HepG2 (cell line): ENCODE data around the gene ANKRD44. TPM values are rescaled to one million over a fixed set of nuclear protein-coding genes. Genes with fewer than 3 reads are reported as not detected.

Experiments used
- KDM6A ChIP-seq: IDR thresholded peaks from 2 replicates; pipeline ENCODE4 v1.6.1; 2016; ENCODE audit warnings: low read depth
- MAZ ChIP-seq, 2 experiments: sonication (generic) in 1 of 2; formaldehyde crosslinking in 1 of 2; IDR thresholded peaks; 2 replicates each; pipeline versions ENCODE4 v1.5.0 to v1.6.1; 2012 to 2020; ENCODE audit warnings: low read depth in 2 of 2, mild to moderate bottlenecking in 2 of 2, borderline replicate concordance in 1 of 2, improper control_type of control experiment in 1 of 2, low read length in 1 of 2, missing genetic modification reagents in 1 of 2, moderate library complexity in 1 of 2
- SOX13 ChIP-seq, 3 experiments: fragments of 450-650 bp in 1 of 3; sonication (generic) in 1 of 3; formaldehyde crosslinking in 1 of 3; IDR thresholded peaks in 2 of 3; conservative IDR thresholded peaks in 1 of 3; 2 replicates each; pipeline versions ENCODE4 v1.5.0 to v1.6.1; 2016 to 2020; ENCODE audit warnings: antibody characterized with exemption in 1 of 3, mild to moderate bottlenecking in 1 of 3, missing compliant biosample characterization in 1 of 3, missing genetic modification reagents in 1 of 3, moderate library complexity in 1 of 3
- SP5 ChIP-seq: IDR thresholded peaks from 2 replicates; pipeline ENCODE4 v1.6.1; 2016; ENCODE audit warnings: low read depth, borderline replicate concordance
- ZFP36L2 ChIP-seq: sonication (generic); formaldehyde crosslinking; IDR thresholded peaks from 2 replicates; pipeline ENCODE4 v1.4.0; 2020; ENCODE audit warnings: missing genetic modification reagents
- ZNF720 ChIP-seq: sonication (generic); formaldehyde crosslinking; IDR thresholded peaks from 2 replicates; pipeline ENCODE4 v1.4.0; 2020; ENCODE audit warnings: missing genetic modification reagents
- polyA plus RNA-seq, 8 experiments: library from polyadenylated mRNA; depleted of rRNA in 3 of 8; stranded (reverse) in 7 of 8; unstranded in 1 of 8; fragments of >200 nt; fragmentation: Illumina TruSeq in 4 of 8; extraction: Trizol in 4 of 8; gene quantifications; 2 replicates each; pipeline versions ENCODE4 v1.2.1 to v1.2.3, GENCODE V29; 2011 to 2016; ENCODE audit warnings: low read depth in 4 of 8, missing spikeins in 1 of 8, mixed read lengths in 1 of 8; ENCODE audit not compliant: insufficient read depth in 1 of 8
- total RNA-seq, 5 experiments: library from RNA; depleted of rRNA; stranded (reverse); fragments of >200 nt; fragmentation: Illumina TruSeq; extraction: Trizol; gene quantifications; 2 replicates each; pipeline ENCODE4 v1.2.3, GENCODE V29; 2016; ENCODE audit warnings: low read depth in 1 of 5
- TF ChIP-seq, protein P1 (sequence below), 2 experiments: sonication (generic) in 1 of 2; formaldehyde crosslinking in 1 of 2; IDR thresholded peaks; 2 replicates each; pipeline versions ENCODE4 v1.6.1 to v1.9.0; 2014 to 2022; ENCODE audit warnings: antibody characterized with exemption in 1 of 2, borderline replicate concordance in 1 of 2, inconsistent platforms in 1 of 2, low read depth in 1 of 2, missing genetic modification reagents in 1 of 2
- TF ChIP-seq, protein P2 (sequence below): sonication (generic); formaldehyde crosslinking; IDR thresholded peaks from 2 replicates; pipeline ENCODE4 v1.8.0; 2022; ENCODE audit warnings: mild to moderate bottlenecking, missing genetic modification reagents; ENCODE audit not compliant: insufficient replicate concordance

The ANKRD44 gene
- total and polyA plus RNA-seq, 2 of the 13 experiments (the other 11 are each of a cell fraction or from before 2014, with no cell fraction given), result 0.04 to 0.11 TPM

DNA sequence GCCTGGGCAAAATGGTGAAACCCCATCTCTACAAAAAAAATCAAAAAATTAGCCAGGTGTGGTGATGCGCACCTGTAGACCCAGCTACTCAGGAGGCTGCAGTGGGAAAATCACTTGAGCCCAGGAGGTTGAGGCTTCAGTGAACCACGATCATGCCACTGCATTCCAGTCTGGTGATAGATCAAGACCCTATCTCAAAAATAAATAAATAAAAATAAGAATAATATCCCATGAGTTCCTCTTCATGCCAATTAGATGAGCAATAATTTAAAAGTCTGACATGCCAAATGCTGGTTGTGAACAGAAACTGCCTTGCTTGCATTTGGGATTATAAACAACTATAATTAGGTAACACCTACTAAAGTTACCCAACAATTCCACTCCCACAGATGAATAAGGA is 22.1 kb upstream of the ANKRD44 start (continued):
- TF ChIP-seq, protein P1, sequence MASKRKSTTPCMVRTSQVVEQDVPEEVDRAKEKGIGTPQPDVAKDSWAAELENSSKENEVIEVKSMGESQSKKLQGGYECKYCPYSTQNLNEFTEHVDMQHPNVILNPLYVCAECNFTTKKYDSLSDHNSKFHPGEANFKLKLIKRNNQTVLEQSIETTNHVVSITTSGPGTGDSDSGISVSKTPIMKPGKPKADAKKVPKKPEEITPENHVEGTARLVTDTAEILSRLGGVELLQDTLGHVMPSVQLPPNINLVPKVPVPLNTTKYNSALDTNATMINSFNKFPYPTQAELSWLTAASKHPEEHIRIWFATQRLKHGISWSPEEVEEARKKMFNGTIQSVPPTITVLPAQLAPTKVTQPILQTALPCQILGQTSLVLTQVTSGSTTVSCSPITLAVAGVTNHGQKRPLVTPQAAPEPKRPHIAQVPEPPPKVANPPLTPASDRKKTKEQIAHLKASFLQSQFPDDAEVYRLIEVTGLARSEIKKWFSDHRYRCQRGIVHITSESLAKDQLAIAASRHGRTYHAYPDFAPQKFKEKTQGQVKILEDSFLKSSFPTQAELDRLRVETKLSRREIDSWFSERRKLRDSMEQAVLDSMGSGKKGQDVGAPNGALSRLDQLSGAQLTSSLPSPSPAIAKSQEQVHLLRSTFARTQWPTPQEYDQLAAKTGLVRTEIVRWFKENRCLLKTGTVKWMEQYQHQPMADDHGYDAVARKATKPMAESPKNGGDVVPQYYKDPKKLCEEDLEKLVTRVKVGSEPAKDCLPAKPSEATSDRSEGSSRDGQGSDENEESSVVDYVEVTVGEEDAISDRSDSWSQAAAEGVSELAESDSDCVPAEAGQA (IDR thresholded peaks at IDR 0.05; ENCODE audit: low read depth), result no peak
- TF ChIP-seq, protein P1 (CRISPR knock-in tag; IDR thresholded peaks at IDR 0.05; ENCODE audit: borderline replicate concordance), result no peak
- TF ChIP-seq ZFP36L2 (no peak), MAZ (IDR thresholded peaks at IDR 0.05; ENCODE audit: borderline replicate concordance, low read depth, low read length) (no peak), MAZ (CRISPR knock-in tag; IDR thresholded peaks at IDR 0.05; ENCODE audit: low read depth) (no peak), SP5 (no peak), ZNF720 (CRISPR knock-in tag) (no peak), KDM6A (CRISPR knock-in tag) (no peak), SOX13 (IDR thresholded peaks at IDR 0.05) (no peak), SOX13 (CRISPR knock-in tag; conservative IDR thresholded peaks at IDR 0.05 in 1 of 2, IDR thresholded peaks at IDR 0.05 in 1 of 2) (no peak)
- TF ChIP-seq, protein P2, sequence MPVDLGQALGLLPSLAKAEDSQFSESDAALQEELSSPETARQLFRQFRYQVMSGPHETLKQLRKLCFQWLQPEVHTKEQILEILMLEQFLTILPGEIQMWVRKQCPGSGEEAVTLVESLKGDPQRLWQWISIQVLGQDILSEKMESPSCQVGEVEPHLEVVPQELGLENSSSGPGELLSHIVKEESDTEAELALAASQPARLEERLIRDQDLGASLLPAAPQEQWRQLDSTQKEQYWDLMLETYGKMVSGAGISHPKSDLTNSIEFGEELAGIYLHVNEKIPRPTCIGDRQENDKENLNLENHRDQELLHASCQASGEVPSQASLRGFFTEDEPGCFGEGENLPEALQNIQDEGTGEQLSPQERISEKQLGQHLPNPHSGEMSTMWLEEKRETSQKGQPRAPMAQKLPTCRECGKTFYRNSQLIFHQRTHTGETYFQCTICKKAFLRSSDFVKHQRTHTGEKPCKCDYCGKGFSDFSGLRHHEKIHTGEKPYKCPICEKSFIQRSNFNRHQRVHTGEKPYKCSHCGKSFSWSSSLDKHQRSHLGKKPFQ (CRISPR knock-in tag), result no peak
- TF ChIP-seq, all 625 proteins: peak for 0
